PFSK-1 (cell line): ENCODE measurements around the gene DYRK1A.

Experiments
- POLR2AphosphoS5 ChIP-seq: IDR thresholded peaks from 2 replicates; pipeline ENCODE4 v1.6.1; 2012; ENCODE audit warnings: low read depth, mild to moderate bottlenecking, control low read depth, low read length, moderate library complexity
- REST ChIP-seq, 2 experiments: IDR thresholded peaks; 2 replicates each; pipeline versions ENCODE4 v1.6.1 to v1.8.0; 2011 to 2012; ENCODE audit warnings: low read depth in 2 of 2, low read length in 2 of 2, control low read depth in 1 of 2, inconsistent platforms in 1 of 2, mild to moderate bottlenecking in 1 of 2, moderate library complexity in 1 of 2; ENCODE audit not compliant: insufficient read depth in 1 of 2
- SIN3A ChIP-seq: IDR thresholded peaks from 2 replicates; pipeline ENCODE4 v1.6.1; 2012; ENCODE audit warnings: mild to moderate bottlenecking, low read length, moderate library complexity, borderline replicate concordance; ENCODE audit not compliant: insufficient read depth

DNA sequence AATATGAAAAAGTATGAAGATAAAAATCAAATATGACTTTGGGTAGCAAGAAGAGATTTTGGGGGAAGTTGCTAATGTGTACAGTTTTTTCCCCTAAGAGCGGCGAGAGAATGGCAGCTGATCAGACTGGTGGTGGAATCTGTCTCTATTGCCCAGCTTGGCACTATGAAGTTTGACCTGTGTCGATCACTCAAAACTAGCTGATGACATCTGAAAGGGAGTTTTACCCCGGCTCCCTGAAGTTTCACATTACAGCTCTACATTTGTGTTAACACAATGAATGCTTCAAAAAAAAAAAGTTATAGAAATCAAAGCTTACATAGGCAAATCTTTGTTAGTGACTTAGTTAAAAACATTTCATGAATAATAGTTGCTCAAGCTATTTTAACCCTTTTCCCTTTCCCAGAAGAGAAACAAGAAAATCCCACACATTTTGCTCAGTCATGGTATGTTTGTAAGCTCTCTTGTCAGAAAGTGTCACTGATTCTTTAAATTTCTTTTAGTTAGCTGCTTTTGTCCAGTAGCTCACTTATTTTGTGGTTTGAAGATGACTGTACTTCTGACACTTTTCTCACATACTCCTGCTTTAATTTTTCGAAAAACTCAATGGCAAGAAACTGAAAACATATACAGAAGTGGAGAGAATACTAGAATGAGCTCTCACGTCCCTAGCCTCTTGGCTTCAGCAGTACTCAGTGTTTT lies 41.3 kb downstream of the DYRK1A start:
- TF ChIP-seq REST (IDR thresholded peaks at IDR 0.05; ENCODE audit: insufficient read depth in 1 of 2, low read depth in 2 of 2, low read length in 2 of 2) (no peak), SIN3A (no peak), POLR2AphosphoS5 (no peak)
